ENCODE measurements around the gene KCNV2.

KCNV2 gene

DNA sequence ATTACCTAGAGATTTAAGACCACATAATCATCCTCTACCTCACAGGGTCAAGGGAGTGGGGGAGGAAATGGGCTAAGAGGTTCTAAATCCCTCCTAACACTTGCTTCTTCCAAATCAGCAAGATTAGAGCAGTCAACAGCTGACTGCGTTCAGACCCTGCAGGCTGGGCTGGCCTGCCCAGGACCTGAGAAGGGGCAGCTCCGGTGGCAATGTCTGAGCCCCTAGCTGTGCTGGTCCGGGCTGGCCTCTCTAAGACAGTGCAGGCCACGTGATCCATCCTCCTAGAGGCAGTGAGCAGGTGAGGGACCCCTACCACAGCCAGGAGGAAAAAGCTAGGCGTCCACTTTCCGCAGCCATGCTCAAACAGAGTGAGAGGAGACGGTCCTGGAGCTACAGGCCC, at the start of gene KCNV2:
Gene KCNV2 (plus strand): TSS at position 126 of the 400 bp plus-strand sequence. CDS start 230 bp downstream, at position 356.
- TF ChIP-seq GLIS3 (CRISPR knock-in tag; IDR thresholded peaks at IDR 0.05): no peak
- TF ChIP-seq, protein P1, sequence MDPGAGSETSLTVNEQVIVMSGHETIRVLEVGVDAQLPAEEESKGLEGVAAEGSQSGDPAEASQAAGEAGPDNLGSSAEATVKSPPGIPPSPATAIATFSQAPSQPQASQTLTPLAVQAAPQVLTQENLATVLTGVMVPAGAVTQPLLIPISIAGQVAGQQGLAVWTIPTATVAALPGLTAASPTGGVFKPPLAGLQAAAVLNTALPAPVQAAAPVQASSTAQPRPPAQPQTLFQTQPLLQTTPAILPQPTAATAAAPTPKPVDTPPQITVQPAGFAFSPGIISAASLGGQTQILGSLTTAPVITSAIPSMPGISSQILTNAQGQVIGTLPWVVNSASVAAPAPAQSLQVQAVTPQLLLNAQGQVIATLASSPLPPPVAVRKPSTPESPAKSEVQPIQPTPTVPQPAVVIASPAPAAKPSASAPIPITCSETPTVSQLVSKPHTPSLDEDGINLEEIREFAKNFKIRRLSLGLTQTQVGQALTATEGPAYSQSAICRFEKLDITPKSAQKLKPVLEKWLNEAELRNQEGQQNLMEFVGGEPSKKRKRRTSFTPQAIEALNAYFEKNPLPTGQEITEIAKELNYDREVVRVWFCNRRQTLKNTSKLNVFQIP (CRISPR knock-in tag; IDR thresholded peaks at IDR 0.05; ENCODE audit: borderline replicate concordance, low read depth): no peak
- no peak for TF ChIP-seq ARNTL (CRISPR knock-in tag; IDR thresholded peaks at IDR 0.05; ENCODE audit: borderline replicate concordance, low read depth)
- no peak for TF ChIP-seq PPARA (CRISPR knock-in tag; IDR thresholded peaks at IDR 0.05; ENCODE audit: borderline replicate concordance)
- ATAC-seq: no peak

DNA sequence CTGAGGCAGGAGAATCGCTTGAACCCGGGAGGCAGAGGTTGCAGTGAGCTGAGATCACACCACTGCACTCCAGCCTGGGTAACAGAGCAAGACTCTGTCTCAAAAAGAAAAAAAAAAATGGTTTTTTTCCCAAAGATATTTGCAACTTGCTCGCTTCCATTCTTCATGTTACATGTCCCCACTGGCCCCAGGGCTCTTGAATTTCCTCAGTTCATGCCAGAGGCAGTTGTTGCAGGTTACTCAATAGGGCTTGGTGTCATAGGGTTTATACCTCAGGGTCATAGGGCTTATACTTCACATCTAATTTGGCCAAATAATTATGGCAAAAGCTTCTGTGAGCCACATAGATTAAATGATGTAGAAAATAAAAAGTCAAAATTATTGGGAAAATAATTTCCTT, 44.1 kb upstream of the KCNV2 start:
- TF ChIP-seq, protein P1 (CRISPR knock-in tag; IDR thresholded peaks at IDR 0.05; ENCODE audit: borderline replicate concordance, low read depth): no peak
- TF ChIP-seq, protein P2, sequence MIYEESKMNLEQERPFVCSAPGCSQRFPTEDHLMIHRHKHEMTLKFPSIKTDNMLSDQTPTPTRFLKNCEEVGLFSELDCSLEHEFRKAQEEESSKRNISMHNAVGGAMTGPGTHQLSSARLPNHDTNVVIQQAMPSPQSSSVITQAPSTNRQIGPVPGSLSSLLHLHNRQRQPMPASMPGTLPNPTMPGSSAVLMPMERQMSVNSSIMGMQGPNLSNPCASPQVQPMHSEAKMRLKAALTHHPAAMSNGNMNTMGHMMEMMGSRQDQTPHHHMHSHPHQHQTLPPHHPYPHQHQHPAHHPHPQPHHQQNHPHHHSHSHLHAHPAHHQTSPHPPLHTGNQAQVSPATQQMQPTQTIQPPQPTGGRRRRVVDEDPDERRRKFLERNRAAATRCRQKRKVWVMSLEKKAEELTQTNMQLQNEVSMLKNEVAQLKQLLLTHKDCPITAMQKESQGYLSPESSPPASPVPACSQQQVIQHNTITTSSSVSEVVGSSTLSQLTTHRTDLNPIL (CRISPR knock-in tag; IDR thresholded peaks at IDR 0.05; ENCODE audit: low read depth): no peak
- TF ChIP-seq PPARA (CRISPR knock-in tag; IDR thresholded peaks at IDR 0.05; ENCODE audit: borderline replicate concordance) (no peak), TCF4 (CRISPR knock-in tag; IDR thresholded peaks at IDR 0.05; ENCODE audit: borderline replicate concordance) (no peak), TOX (CRISPR knock-in tag; IDR thresholded peaks at IDR 0.05; ENCODE audit: borderline replicate concordance) (no peak), RARB (CRISPR knock-in tag; IDR thresholded peaks at IDR 0.05) (no peak), ISL1 (CRISPR knock-in tag; IDR thresholded peaks at IDR 0.05) (no peak), BACH2 (CRISPR knock-in tag; IDR thresholded peaks at IDR 0.05; ENCODE audit: borderline replicate concordance) (no peak), ZC3H10 (CRISPR knock-in tag; IDR thresholded peaks at IDR 0.05) (no peak), ZNF565 (CRISPR knock-in tag; conservative IDR thresholded peaks at IDR 0.05; ENCODE audit: low read depth) (no peak), GLIS3 (CRISPR knock-in tag; IDR thresholded peaks at IDR 0.05) (no peak)
- TF ChIP-seq, protein P3, sequence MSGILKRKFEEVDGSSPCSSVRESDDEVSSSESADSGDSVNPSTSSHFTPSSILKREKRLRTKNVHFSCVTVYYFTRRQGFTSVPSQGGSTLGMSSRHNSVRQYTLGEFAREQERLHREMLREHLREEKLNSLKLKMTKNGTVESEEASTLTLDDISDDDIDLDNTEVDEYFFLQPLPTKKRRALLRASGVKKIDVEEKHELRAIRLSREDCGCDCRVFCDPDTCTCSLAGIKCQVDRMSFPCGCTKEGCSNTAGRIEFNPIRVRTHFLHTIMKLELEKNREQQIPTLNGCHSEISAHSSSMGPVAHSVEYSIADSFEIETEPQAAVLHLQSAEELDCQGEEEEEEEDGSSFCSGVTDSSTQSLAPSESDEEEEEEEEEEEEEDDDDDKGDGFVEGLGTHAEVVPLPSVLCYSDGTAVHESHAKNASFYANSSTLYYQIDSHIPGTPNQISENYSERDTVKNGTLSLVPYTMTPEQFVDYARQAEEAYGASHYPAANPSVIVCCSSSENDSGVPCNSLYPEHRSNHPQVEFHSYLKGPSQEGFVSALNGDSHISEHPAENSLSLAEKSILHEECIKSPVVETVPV (CRISPR knock-in tag; IDR thresholded peaks at IDR 0.05): no peak
- ATAC-seq: no peak

DNA sequence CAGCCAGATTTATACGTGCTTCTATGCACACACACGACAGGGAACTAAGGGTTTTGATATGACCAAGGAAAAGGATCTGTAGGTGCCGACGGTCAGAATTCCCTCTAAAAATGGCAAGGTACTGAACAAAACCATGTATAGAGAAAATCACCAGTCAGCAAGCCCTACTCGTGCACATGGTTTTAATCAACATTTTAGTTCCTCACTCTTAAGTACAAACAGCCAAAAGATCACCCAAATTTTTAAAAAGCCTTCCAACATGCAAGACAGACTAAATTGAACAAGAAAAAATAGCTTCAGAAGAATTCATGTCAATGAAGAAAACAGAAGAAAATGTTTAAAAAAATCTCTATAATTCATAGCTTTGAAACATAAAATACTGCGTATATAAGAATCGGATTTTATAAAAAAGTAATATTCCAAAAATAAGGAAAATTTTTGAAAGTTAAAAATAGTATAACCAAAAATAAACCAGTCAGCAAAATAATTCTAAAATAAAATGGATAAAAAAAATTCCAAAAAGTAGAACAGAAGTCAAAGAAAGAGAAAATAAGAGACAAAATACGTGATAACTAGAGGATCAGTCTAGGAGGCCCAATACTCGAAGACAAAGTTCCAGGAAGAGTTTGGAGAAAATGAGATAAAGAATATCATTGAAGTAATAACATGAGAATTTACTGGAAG, 43.0 kb upstream of the KCNV2 start:
- ATAC-seq: no peak
- TF ChIP-seq SNAI2 (CRISPR knock-in tag; IDR thresholded peaks at IDR 0.05) (no peak), CSDC2 (CRISPR knock-in tag; IDR thresholded peaks at IDR 0.05) (no peak), GLIS3 (CRISPR knock-in tag; IDR thresholded peaks at IDR 0.05) (no peak), ARNTL (CRISPR knock-in tag; IDR thresholded peaks at IDR 0.05; ENCODE audit: borderline replicate concordance, low read depth) (no peak), OSR1 (CRISPR knock-in tag; IDR thresholded peaks at IDR 0.05) (no peak), RARB (CRISPR knock-in tag; IDR thresholded peaks at IDR 0.05) (no peak), ESRRG (CRISPR knock-in tag; IDR thresholded peaks at IDR 0.05) (no peak), ZFP3 (CRISPR knock-in tag; IDR thresholded peaks at IDR 0.05) (no peak), TOX (CRISPR knock-in tag; IDR thresholded peaks at IDR 0.05; ENCODE audit: borderline replicate concordance) (no peak)
- TF ChIP-seq, protein P4, sequence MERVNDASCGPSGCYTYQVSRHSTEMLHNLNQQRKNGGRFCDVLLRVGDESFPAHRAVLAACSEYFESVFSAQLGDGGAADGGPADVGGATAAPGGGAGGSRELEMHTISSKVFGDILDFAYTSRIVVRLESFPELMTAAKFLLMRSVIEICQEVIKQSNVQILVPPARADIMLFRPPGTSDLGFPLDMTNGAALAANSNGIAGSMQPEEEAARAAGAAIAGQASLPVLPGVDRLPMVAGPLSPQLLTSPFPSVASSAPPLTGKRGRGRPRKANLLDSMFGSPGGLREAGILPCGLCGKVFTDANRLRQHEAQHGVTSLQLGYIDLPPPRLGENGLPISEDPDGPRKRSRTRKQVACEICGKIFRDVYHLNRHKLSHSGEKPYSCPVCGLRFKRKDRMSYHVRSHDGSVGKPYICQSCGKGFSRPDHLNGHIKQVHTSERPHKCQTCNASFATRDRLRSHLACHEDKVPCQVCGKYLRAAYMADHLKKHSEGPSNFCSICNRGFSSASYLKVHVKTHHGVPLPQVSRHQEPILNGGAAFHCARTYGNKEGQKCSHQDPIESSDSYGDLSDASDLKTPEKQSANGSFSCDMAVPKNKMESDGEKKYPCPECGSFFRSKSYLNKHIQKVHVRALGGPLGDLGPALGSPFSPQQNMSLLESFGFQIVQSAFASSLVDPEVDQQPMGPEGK (CRISPR knock-in tag; IDR thresholded peaks at IDR 0.05; ENCODE audit: borderline replicate concordance): no peak
- TF ChIP-seq, protein P1 (CRISPR knock-in tag; IDR thresholded peaks at IDR 0.05; ENCODE audit: borderline replicate concordance, low read depth): no peak
- TF ChIP-seq, protein P5, sequence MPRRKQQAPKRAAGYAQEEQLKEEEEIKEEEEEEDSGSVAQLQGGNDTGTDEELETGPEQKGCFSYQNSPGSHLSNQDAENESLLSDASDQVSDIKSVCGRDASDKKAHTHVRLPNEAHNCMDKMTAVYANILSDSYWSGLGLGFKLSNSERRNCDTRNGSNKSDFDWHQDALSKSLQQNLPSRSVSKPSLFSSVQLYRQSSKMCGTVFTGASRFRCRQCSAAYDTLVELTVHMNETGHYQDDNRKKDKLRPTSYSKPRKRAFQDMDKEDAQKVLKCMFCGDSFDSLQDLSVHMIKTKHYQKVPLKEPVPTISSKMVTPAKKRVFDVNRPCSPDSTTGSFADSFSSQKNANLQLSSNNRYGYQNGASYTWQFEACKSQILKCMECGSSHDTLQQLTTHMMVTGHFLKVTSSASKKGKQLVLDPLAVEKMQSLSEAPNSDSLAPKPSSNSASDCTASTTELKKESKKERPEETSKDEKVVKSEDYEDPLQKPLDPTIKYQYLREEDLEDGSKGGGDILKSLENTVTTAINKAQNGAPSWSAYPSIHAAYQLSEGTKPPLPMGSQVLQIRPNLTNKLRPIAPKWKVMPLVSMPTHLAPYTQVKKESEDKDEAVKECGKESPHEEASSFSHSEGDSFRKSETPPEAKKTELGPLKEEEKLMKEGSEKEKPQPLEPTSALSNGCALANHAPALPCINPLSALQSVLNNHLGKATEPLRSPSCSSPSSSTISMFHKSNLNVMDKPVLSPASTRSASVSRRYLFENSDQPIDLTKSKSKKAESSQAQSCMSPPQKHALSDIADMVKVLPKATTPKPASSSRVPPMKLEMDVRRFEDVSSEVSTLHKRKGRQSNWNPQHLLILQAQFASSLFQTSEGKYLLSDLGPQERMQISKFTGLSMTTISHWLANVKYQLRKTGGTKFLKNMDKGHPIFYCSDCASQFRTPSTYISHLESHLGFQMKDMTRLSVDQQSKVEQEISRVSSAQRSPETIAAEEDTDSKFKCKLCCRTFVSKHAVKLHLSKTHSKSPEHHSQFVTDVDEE (CRISPR knock-in tag; IDR thresholded peaks at IDR 0.05): no peak
- TF ChIP-seq, protein P2 (CRISPR knock-in tag; IDR thresholded peaks at IDR 0.05; ENCODE audit: low read depth): no peak
